CD4-positive, alpha-beta T cell treated with Interleukin-17A for 4 hours (primary cell): ENCODE results near the gene MGME1.

ENCODE experiments used
- DNase-seq: peaks from one replicate; pipeline ENCODE4 v3.0.0-alpha.2; 2020; ENCODE audit warnings: mixed read lengths

The MGME1 gene

GRCh38 chr20:17968366-17969277 is at the start of gene MGME1, which contains the start of gene SNX5:
TSS of gene MGME1 (plus strand) at chr20:17969018. CDS start at chr20:17969860, 842 bp downstream.
TSS of gene SNX5 (minus strand) at chr20:17968794. CDS start at chr20:17968425, 369 bp downstream.
- peak; percentile 99 for DNase-seq

- DNase-seq: no peak
These were observed 49.7 kb upstream of the MGME1 start for GRCh38 chr20:17919149-17919548.

- no peak for DNase-seq
These were observed 47.0 kb upstream of the MGME1 start for GRCh38 chr20:17921774-17922173.

GRCh38 chr20:17925141-17925939 is 43.5 kb upstream of the MGME1 start:
- no peak for DNase-seq

- no peak for DNase-seq
These were observed 42.9 kb upstream of the MGME1 start for GRCh38 chr20:17925940-17926300.

GRCh38 chr20:17928211-17928611 is 40.6 kb upstream of the MGME1 start:
- DNase-seq: no peak

GRCh38 chr20:17928633-17929311 is 40.0 kb upstream of the MGME1 start:
- DNase-seq: no peak

GRCh38 chr20:17931513-17931912 is 37.3 kb upstream of the MGME1 start:
- DNase-seq: no peak

GRCh38 chr20:17932396-17932795 is 36.4 kb upstream of the MGME1 start:
- DNase-seq: no peak

- no peak for DNase-seq
These were observed 35.7 kb upstream of the MGME1 start for GRCh38 chr20:17933121-17933520.

- DNase-seq: no peak
These were observed 35.1 kb upstream of the MGME1 start for GRCh38 chr20:17933711-17934110.

- DNase-seq: no peak
These were observed 34.5 kb upstream of the MGME1 start for GRCh38 chr20:17934141-17934862.

GRCh38 chr20:17935186-17935585 is 33.6 kb upstream of the MGME1 start:
- no peak for DNase-seq

- no peak for DNase-seq
These were observed 33.1 kb upstream of the MGME1 start for GRCh38 chr20:17935761-17936160.

- DNase-seq: no peak
These were observed 32.5 kb upstream of the MGME1 start for GRCh38 chr20:17936286-17936760.

GRCh38 chr20:17936761-17937732 is 31.8 kb upstream of the MGME1 start:
- DNase-seq: no peak

GRCh38 chr20:17938871-17939619 is 29.8 kb upstream of the MGME1 start:
- peak; percentile 59 for DNase-seq

GRCh38 chr20:17939622-17940223 is 29.1 kb upstream of the MGME1 start:
- DNase-seq: no peak

GRCh38 chr20:17940224-17940971 is 28.4 kb upstream of the MGME1 start:
- DNase-seq: no peak
